HG03103 (cell line): ENCODE data around the gene TMEM151B.

Source experiments
- ATAC-seq: cut with Tn5 transposase; IDR thresholded peaks from one replicate; pipeline ENCODE4 v1.9.1; 2021; ENCODE audit warnings: low read depth; ENCODE audit not compliant: unreplicated experiment

The TMEM151B gene

DNA sequence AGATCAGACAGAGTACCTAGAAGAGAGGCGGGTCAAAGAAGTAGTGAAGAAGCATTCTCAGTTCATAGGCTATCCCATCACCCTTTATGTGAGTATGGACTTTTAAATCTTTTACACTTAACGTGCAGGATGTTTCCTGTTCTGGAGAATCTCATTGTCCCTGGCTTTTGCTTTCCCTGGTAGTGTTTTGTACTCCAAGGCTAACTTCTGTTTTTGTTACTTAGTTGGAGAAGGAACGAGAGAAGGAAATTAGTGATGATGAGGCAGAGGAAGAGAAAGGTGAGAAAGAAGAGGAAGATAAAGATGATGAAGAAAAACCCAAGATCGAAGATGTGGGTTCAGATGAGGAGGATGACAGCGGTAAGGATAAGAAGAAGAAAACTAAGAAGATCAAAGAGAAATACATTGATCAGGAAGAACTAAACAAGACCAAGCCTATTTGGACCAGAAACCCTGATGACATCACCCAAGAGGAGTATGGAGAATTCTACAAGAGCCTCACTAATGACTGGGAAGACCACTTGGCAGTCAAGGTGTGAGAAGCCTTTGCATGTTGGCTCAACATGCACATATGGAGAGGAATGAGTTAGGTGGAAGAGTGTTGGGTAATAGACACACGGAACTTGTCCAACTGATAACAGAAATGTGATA, 20.1 kb upstream of the TMEM151B start:
- no peak for ATAC-seq

DNA sequence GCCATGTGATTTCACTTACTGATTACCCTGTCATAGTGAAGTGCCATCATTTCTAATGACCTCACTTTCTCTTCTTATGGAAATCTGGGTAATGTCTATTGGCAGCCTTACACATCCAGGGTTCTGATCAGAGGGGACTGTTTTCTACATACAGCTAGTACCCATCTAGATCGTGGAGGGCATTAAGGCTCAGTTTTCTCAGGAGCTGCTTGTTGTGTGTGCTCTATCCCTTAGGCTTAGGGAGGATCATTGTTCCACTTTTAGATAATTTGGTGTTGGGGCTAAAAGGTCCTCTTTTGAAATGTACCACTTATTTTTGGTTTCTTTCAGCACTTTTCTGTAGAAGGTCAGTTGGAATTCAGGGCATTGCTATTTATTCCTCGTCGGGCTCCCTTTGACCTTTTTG, 19.5 kb upstream of the TMEM151B start:
- ATAC-seq, result no peak

DNA sequence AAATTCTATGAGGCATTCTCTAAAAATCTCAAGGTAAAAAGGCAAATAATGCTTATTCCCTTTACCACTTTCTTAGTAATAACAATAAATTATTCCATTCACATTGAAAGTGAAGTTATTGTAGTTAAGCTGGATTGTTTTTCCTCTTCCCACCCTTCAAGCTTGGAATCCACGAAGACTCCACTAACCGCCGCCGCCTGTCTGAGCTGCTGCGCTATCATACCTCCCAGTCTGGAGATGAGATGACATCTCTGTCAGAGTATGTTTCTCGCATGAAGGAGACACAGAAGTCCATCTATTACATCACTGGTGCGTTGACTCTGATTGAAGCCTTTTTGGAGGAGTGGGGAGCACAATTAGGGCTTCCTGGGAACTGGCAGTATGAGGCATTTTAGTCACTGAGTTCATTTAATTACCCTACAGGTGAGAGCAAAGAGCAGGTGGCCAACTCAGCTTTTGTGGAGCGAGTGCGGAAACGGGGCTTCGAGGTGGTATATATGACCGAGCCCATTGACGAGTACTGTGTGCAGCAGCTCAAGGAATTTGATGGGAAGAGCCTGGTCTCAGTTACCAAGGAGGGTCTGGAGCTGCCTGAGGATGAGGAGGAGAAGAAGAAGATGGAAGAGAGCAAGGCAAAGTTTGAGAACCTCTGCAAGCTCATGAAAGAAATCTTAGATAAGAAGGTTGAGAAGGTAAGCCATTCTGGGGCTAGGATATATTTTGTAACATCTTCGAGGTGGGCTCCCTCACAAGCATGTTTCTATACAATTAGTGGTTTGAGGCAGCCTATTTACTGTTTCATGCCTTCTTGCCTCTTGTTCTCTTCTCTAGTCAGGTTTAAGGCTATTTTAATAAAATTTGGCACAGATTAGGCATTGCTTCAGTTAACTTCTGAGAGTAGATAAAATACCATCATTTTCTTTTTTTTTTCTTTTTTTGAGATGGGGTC, 18.4 kb upstream of the TMEM151B start:
- ATAC-seq, result no peak

DNA sequence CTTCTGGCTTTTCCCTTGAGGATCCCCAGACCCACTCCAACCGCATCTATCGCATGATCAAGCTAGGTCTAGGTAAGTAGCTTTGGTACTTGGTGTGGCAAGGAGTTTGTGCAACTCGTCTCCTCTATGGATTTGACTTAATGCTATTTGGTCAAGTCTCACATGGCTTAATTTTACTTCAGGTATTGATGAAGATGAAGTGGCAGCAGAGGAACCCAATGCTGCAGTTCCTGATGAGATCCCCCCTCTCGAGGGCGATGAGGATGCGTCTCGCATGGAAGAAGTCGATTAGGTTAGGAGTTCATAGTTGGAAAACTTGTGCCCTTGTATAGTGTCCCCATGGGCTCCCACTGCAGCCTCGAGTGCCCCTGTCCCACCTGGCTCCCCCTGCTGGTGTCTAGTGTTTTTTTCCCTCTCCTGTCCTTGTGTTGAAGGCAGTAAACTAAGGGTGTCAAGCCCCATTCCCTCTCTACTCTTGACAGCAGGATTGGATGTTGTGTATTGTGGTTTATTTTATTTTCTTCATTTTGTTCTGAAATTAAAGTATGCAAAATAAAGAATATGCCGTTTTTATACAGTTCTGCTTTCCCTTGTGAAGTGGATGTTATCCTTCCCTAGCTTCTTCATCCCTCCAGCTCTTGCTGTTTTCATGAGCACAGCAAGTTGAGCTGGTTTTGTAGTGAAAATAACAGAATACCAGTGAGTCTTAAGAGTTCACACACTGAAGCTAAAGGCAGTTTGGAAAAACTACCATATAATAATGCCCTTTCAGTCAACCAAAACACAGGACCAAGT, 16.7 kb upstream of the TMEM151B start:
- no peak for ATAC-seq

DNA sequence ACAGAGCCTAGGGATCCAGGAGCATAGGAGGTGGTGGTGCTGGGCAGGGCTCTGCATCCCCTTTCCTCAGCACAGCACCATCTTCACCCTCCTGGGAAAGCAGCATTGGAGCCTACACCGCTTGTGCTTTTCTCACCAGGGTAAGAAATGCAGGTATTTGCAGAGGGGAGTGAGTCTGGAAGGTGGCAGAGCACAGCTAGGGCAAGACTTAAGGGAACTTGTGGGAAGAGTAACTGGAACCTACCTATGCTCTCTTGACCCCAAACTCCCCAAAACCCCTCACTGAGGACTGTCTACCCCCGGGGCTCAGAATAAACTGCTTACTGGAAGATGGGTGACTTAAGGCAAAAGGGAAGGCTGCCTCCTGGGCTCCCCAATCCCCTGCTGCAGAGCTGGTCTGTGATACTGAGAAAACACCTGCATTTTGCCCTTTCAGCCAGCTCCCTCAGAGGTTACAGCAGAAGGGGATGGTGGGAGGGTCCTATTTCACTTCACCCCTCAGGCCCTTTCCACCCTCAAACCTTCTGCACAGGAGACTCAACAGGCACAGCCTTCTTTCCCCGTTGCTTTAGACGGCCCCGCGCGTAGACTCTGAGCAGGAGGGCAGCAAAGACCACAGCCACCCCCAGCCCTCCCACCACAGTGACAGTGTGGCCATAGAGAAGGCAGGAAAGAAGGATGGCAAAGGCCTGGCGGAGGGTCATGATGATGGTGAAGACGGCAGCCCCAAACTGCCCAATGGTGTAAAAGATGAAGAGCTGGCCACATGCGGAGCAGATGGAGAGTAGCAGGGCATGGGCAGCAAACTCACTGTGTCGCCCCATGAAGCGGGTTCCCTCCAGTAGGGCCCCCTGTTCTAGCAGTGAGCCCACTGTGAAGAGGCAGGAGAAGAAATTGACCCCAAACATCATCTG, 15.8 kb upstream of the TMEM151B start:
- ATAC-seq, result no peak

DNA sequence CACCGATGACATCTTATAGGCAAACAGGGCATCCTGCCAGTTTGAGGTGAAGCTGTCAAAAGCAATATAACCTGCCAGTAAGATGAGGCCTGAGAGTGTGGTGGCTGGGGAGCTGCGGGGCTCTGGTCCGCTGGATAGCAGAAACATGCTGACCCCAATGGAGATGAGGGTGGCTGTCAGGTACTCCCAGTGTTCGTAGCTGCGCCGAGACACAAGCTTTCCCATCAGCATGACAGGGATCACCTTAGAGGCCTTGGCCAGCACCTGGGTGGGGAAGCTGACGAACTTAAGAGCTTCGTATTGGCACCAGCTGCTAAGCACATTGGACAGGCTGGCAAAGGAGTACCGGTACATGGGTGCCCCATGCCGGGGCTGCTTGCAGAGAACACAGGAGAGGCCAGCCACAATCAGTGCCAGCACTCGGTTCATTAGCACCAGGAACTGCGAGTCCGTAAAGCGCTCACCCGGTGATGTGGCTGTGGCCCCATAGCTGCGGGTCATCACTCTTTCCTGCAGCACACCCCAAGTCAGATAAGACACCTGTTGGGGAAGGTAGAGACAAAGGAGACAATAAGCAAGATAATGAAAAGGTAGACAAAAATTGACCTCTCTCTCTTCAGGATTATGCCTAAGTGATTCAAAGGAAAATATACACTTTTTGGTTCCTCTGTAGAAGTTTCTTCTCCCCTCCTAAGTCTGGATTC, 15.0 kb upstream of the TMEM151B start:
- no peak for ATAC-seq

DNA sequence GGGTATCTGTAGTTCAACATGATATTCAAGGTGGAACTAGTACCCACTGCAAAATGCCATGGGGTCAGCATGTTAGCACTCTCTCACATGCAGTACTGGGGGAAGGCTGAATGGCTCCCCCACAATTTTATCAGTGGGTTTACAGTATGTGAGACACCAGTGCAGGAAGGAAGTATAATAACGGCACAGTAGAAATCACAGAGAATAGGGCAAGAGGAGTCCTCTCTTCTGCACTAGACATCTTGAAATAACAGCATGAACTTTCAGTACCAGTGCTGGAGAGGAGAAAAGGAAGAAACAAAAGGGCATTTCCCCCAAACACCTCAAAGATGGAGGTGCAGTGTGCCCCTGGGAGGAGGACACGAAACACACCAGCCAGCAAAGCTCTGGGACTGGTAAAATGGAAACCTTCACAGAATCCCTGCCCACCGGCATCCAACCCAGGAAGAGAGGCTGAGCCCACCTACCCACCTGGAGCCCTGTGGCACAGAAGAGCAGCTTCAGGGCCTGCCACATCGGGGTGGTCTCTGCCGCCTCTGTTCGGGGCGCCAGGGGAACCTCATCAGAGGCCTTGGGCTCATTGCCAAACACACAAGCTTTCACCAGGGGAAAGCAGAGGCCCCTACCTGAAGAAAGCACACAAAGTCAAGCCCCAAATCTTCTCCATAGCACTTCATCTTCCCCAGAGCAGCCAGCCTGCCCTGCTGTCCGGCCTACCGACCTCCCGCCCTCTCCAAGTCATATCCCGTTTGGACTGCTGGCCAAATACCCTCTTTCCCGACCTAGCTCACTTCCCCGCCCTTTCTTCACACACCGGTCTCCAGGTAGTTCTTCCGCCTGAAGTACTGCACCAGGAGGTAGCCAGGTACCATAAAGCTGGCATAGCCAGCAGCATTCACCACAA, 14.1 kb upstream of the TMEM151B start:
- ATAC-seq, result no peak

DNA sequence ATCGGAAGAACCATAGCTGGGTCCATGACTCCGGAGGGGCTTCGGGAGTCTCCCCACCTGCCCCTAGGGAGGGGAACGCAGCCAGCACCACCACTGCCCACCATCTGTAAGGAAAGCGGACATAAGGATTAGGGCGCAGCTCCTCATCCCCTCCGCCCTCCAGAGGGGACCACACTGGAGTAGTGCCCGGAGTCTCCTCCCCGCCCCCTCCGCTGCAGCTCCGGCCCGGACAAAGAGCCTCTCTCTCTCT, 13.6 kb upstream of the TMEM151B start:
- no peak for ATAC-seq

DNA sequence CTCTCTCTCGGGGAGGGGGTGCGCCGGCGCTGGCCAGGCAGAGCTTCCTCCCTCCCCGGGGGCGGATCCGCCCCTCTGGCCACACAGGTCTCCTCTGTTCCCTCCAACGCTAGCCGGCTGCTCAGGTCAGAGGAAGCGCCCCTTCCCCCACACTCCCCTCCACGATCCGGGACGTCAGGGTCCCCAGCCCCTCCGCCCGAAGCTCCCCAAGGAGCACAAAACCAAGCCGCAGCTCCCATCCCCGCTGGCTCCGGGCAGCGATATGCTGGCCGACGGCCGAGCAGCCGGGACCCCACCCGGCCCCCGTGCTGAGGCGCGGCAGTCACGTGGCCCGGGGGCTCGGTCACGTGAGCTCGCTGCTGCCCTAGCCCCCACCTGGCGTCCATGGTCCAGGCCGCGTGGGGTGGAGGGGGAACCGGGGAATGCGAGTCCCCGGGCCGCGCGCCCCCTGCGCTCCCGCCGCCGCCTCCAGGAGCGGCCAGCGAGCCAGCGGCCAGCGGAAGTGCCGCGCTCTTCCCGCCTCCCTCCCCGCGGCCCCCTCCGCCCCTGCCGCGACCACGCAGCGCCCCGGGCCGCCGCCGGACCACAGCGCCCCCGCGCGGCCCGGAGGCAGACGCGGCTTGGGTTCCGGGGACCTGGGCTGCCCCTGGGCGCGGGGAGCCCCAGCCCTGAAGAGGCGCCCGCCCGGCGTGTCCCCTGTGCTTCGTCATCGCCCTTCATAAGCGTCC, 13.1 kb upstream of the TMEM151B start, which contains the start of gene SLC35B2:
TSS of gene SLC35B2 (minus strand) at position 504 of the 728 bp plus-strand sequence. CDS start at position 386, 118 bp downstream.
- ATAC-seq, result peak; percentile 42

DNA sequence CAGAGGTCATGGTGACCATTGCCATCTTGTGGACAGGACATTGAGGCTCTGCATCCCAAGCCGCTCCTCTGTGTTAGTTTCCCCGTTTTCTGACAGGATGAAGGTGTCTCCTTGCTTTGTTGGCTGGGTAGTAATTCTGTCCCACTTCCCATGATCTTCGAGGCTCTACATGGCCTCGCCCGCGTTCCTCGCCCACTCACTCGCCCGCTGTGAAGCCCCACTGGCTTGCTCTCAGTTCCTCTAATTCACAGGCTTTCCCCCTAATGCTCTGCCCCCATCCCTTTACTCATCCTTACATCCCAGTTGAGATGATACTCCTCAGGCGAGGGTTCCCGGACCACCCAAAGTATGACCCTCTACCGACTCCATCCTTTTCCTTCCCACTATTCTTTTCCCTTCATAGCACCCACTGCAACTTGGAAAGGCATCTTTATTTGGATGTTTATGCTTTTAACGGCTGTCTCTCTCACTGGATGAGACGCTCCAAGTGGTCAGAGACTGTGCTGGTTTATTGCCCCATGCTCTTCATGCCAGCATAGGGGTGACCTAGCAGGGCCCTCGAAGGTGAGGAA, 12.4 kb upstream of the TMEM151B start:
- ATAC-seq, result peak; percentile 14

DNA sequence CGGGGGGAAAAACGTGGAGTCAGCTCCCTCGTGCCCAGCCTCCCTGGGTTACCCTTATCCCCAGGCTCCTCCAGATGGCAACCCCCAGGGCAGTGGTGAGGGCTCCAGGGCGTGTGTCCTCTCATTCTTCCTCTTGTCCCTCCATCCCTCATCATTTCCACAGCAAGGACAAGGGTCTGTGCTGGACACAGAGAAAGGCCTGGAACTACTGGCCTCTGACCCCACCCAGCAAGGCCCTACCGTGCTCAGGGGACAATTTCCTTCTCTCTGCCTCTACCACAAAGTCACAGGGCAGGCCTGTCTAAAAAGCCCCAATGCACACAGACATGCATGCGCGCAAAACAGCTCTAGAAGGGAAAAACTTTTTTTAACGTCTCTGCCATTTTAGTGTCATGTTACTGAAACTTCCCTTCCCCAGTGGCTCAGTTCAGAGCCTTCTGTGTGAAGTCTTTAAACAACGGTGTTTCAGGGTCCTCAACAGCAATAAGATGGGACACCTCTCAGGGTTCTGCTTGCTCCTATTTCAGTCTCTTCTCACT, 11.9 kb upstream of the TMEM151B start:
- no peak for ATAC-seq

DNA sequence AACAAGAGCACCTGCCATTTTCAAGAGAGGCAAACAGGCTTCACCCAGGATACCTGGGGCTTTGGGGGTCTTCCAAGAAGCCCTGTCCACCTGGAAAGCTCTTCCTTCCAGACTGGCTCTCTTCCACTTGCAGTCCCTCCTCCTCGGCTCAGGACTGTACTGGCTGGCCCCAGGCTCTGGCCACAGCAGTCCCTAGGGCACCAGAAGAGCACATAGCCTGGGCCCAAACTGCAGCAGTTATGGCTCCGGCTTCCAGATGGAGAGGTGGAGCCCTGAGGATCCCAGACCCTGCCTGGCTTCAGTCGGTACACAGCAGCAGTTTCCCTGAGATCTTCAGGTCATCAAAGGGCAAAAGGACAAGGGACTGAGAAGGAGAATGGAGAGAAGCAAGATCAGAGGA, 11.3 kb upstream of the TMEM151B start:
- ATAC-seq, result no peak

DNA sequence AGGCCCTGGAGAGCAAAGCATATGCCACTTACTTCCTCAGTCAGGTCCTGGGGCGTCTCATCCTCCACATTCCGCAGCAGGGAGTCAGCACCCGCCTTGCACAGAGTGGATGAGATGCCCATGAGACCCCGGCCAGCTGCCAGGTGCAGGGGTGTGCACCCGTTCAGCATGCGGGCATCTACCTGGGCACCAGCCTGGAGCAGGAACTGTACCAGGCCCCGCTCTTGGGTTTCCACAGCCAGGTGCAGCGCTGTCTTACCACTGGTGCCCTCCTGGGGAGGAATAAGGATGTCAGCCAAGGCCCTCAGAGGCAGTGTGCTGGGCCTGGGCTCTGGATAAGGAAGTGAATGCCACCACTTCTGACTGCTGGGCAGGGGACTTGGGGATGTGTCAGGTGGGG, 10.2 kb upstream of the TMEM151B start:
- no peak for ATAC-seq

DNA sequence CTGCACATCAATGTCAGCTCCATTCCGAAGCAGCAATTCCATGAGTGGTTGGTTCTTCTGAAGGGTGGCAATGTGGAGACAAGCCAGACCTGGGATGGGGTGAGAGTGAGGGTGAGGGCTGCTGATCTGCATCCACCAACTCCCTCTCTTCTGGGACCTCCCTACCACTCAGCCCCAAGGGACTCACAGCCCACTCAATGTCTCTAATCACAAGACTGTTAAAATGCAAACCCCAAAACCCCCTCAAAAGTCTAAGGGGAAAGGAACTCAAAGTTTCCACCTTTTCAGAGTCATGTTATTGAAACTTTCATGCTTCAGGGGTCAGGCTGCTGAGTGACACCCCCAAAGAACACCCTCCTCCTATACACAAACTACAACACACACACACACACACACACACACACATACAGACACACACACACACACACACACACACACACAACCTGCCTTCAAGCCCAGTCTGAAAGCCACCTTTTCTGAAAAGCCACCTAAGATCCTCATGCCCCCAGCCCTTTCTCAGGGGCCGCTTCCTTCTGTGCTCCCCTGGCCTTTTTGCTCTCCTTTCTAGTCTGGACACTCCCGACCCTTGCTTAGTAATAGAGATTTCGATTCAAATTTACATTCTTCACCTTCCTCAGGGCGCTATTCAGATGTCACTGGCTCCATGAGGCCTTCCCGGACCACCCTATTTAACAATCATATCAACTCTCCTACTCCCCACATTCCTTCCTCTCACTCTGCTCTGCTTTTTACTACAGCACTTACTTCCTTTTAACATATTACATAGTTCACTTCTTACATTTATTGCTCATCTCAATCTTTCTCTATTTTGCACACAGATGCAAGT, 9.6 kb upstream of the TMEM151B start:
- no peak for ATAC-seq

DNA sequence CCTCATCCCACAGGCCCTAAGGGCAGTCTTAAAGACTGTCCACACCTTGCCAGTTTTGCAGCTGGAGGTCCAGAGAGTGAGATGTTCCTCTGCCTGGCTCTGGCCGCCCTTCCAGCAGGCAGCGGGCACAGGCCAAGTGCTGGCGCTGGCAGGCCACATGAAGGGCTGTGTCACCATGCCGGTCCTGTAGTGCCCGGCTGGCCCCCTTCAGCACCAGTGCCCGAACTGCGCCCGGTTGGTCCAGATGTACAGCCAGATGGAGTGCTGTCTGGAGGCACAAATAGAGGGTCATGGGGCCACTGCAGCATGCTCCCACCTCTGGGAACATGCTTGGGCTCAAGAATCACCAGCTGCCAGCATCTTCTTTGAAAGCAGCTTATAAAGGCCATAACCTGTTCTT, 8.7 kb upstream of the TMEM151B start:
- ATAC-seq, result no peak
